Ovary (tissue), 3 donors: ENCODE measurements around the gene RAP1GAP.

Experiments
- CTCF ChIP-seq, 3 donors: fragments of 450-650 bp in 2 of 3; fragments of 200-600 bp in 1 of 3; IDR thresholded peaks; one replicate each; pipeline versions ENCODE4 v1.5.1 to v1.8.0; 2016 to 2022; ENCODE audit warnings: antibody characterized with exemption in 3 of 3, mild to moderate bottlenecking in 1 of 3
- EP300 ChIP-seq: sonication (generic); formaldehyde crosslinking; IDR thresholded peaks from one replicate; pipeline ENCODE4 v1.6.1; 2017; ENCODE audit warnings: antibody characterized with exemption
- POLR2A ChIP-seq: fragments of 450-650 bp; IDR thresholded peaks from one replicate; pipeline ENCODE4 v1.6.1; 2017; ENCODE audit warnings: antibody characterized with exemption, mild to moderate bottlenecking, moderate library complexity
- donor health status: DM: no; HTN: no; CAD: no.

- TF ChIP-seq POLR2A (no peak), CTCF (IDR thresholded peaks at IDR 0.05) (no peak), EP300 (no peak)
Observed at GRCh38 chr1:21604208-21604957, 64.8 kb downstream of the RAP1GAP start.
